ENCODE data around the gene TVP23B. TPM values are rescaled to one million over a fixed set of nuclear protein-coding genes. Genes with fewer than 3 reads are reported as not detected.
A peak's percentile ranks its signal among the peaks of the same experiment; 100 is the strongest.

TVP23B gene
- total and polyA plus RNA-seq, 2 of the 13 experiments (the other 11 are each of a cell fraction or from before 2014, with no cell fraction given) = 45.1 to 66.5 TPM

DNA sequence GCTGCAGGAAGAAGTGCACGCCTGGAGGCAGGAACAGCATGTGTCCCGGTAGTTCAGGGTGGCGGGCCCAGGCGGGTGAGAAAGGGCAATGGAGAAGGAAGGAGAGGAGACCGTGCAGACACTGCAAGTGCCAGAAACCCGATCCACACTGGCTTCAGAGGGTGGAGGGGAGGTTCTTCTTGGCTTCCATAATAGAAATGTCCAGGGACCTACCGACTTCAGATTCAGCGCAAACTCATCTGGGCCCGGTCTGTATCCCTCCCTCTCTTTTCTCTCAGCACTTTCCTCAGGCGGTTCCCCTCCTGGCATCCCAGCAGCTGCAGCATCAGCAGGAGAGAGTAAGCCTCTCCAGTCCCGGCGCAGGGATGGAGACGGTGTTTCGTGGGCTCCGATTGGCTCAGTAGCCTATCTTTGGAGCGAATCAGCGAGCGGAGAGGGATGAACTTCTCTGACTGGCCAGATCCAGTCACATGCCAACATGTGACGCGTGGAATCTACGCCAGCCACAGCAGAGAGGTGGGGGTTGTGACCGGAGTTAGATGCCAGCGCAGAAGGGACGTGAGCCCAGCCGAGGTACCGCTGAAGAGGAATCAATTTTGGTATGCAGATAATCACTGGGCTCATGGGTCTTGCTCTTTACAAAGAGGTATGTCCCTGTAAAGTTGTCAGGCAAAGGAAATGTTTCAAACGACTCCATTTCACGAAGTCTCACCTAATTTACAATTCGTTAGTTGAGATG is 75.0 kb downstream of the TVP23B start (continued):
- no peak for TF ChIP-seq PAF1 (CRISPR knock-in tag; IDR thresholded peaks at IDR 0.05)
- TF ChIP-seq ZMAT3 (CRISPR knock-in tag; conservative IDR thresholded peaks at IDR 0.05) = peak; percentile 43; the same call in 1 of the 2 replicates
- TF ChIP-seq, protein P1, sequence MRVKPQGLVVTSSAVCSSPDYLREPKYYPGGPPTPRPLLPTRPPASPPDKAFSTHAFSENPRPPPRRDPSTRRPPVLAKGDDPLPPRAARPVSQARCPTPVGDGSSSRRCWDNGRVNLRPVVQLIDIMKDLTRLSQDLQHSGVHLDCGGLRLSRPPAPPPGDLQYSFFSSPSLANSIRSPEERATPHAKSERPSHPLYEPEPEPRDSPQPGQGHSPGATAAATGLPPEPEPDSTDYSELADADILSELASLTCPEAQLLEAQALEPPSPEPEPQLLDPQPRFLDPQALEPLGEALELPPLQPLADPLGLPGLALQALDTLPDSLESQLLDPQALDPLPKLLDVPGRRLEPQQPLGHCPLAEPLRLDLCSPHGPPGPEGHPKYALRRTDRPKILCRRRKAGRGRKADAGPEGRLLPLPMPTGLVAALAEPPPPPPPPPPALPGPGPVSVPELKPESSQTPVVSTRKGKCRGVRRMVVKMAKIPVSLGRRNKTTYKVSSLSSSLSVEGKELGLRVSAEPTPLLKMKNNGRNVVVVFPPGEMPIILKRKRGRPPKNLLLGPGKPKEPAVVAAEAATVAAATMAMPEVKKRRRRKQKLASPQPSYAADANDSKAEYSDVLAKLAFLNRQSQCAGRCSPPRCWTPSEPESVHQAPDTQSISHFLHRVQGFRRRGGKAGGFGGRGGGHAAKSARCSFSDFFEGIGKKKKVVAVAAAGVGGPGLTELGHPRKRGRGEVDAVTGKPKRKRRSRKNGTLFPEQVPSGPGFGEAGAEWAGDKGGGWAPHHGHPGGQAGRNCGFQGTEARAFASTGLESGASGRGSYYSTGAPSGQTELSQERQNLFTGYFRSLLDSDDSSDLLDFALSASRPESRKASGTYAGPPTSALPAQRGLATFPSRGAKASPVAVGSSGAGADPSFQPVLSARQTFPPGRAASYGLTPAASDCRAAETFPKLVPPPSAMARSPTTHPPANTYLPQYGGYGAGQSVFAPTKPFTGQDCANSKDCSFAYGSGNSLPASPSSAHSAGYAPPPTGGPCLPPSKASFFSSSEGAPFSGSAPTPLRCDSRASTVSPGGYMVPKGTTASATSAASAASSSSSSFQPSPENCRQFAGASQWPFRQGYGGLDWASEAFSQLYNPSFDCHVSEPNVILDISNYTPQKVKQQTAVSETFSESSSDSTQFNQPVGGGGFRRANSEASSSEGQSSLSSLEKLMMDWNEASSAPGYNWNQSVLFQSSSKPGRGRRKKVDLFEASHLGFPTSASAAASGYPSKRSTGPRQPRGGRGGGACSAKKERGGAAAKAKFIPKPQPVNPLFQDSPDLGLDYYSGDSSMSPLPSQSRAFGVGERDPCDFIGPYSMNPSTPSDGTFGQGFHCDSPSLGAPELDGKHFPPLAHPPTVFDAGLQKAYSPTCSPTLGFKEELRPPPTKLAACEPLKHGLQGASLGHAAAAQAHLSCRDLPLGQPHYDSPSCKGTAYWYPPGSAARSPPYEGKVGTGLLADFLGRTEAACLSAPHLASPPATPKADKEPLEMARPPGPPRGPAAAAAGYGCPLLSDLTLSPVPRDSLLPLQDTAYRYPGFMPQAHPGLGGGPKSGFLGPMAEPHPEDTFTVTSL (CRISPR knock-in tag; IDR thresholded peaks at IDR 0.05; ENCODE audit: borderline replicate concordance) = no peak
- TF ChIP-seq ZMYM3 (CRISPR knock-in tag; IDR thresholded peaks at IDR 0.05) = peak; percentile 16; the same call in 1 of the 2 replicates
- TF ChIP-seq, protein P2, sequence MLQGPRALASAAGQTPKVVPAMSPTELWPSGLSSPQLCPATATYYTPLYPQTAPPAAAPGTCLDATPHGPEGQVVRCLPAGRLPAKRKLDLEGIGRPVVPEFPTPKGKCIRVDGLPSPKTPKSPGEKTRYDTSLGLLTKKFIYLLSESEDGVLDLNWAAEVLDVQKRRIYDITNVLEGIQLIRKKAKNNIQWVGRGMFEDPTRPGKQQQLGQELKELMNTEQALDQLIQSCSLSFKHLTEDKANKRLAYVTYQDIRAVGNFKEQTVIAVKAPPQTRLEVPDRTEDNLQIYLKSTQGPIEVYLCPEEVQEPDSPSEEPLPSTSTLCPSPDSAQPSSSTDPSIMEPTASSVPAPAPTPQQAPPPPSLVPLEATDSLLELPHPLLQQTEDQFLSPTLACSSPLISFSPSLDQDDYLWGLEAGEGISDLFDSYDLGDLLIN (CRISPR knock-in tag; IDR thresholded peaks at IDR 0.05; ENCODE audit: borderline replicate concordance) = no peak
- TF ChIP-seq ZBTB3 (CRISPR knock-in tag; IDR thresholded peaks at IDR 0.05; ENCODE audit: borderline replicate concordance, low read depth) = no peak
- TF ChIP-seq ZFX (CRISPR knock-in tag; IDR thresholded peaks at IDR 0.05; ENCODE audit: low read depth) = no peak
- TF ChIP-seq HIVEP1 (CRISPR knock-in tag; IDR thresholded peaks at IDR 0.05) = no peak
- no peak for TF ChIP-seq ZNF460 (CRISPR knock-in tag; IDR thresholded peaks at IDR 0.05; ENCODE audit: borderline replicate concordance)
- TF ChIP-seq, protein P3, sequence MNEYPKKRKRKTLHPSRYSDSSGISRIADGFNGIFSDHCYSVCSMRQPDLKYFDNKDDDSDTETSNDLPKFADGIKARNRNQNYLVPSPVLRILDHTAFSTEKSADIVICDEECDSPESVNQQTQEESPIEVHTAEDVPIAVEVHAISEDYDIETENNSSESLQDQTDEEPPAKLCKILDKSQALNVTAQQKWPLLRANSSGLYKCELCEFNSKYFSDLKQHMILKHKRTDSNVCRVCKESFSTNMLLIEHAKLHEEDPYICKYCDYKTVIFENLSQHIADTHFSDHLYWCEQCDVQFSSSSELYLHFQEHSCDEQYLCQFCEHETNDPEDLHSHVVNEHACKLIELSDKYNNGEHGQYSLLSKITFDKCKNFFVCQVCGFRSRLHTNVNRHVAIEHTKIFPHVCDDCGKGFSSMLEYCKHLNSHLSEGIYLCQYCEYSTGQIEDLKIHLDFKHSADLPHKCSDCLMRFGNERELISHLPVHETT (CRISPR knock-in tag; conservative IDR thresholded peaks at IDR 0.05) = no peak; the same call in 1 of the 2 replicates
- no peak for TF ChIP-seq EHMT2 (IDR thresholded peaks at IDR 0.05; ENCODE audit: borderline replicate concordance, low read depth, low read length)
- TF ChIP-seq, protein P4, sequence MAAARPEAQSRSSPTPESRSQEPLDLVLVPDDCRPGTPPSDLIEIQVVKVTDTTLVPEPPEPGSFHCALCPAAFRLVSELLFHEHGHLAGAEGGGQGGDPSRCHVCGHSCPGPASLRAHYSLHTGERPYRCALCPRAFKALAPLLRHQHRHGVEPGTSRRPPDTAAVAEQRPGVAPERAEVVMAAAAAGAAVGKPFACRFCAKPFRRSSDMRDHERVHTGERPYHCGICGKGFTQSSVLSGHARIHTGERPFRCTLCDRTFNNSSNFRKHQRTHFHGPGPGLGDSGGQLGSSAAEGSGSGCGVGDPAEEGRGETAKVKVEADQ (CRISPR knock-in tag; IDR thresholded peaks at IDR 0.05; ENCODE audit: borderline replicate concordance) = peak; percentile 88; the same call in 1 of the 2 replicates
- TF ChIP-seq RBFOX2 (IDR thresholded peaks at IDR 0.05; ENCODE audit: low read depth, low read length) = no peak
- no peak for TF ChIP-seq ZKSCAN5 (CRISPR knock-in tag; IDR thresholded peaks at IDR 0.05)
- TF ChIP-seq ZC3H4 (CRISPR knock-in tag; IDR thresholded peaks at IDR 0.05; ENCODE audit: borderline replicate concordance) = no peak
- TF ChIP-seq ZNF598 (CRISPR knock-in tag; IDR thresholded peaks at IDR 0.05; ENCODE audit: borderline replicate concordance) = peak; percentile 70; the same call in 1 of the 2 replicates
- TF ChIP-seq ZNF33B (CRISPR knock-in tag; IDR thresholded peaks at IDR 0.05) = peak; percentile 63; the same call in 1 of the 2 replicates
